Thyroid gland (tissue), 4 donors: Measurements from ENCODE around the gene RAB9B.

Experiments
- POLR2A ChIP-seq, 2 donors: fragments of 450-650 bp; IDR thresholded peaks; one replicate each; pipeline ENCODE4 v1.6.1; 2017; ENCODE audit warnings: antibody characterized with exemption in 2 of 2, mild to moderate bottlenecking in 2 of 2, moderate library complexity in 1 of 2
- TF ChIP-seq, protein P1 (sequence below), 6 experiments: fragments of 200-600 bp in 3 of 6; fragments of 450-650 bp in 3 of 6; sonication (generic) in 3 of 6; IDR thresholded peaks; one replicate each; pipeline ENCODE4 v1.5.1; 2016 to 2019; ENCODE audit warnings: antibody characterized with exemption in 6 of 6, mild to moderate bottlenecking in 2 of 6, inconsistent platforms in 1 of 6, moderate library complexity in 1 of 6

DNA sequence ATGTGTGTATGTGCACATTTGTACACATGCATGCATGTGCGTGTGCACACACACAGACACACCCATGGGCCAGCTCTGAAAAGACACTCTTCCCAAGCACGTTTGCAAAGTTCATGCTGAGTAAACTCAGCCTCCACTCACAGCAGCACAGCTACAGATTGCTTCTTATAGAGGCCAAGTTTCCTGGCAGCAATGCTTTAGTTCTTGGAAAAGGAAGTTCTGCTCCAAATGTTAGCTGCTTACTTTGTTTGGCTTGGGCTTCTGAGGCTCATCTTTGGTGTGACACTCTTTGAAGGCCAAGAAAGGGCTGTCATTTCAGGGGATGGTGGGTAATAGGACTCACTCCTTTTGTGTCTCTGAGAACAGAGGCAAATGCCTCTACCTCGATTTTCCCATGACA lies 48.9 kb downstream of the RAB9B start:
- TF ChIP-seq POLR2A (IDR thresholded peaks at IDR 0.05), result no peak
- TF ChIP-seq, protein P1, sequence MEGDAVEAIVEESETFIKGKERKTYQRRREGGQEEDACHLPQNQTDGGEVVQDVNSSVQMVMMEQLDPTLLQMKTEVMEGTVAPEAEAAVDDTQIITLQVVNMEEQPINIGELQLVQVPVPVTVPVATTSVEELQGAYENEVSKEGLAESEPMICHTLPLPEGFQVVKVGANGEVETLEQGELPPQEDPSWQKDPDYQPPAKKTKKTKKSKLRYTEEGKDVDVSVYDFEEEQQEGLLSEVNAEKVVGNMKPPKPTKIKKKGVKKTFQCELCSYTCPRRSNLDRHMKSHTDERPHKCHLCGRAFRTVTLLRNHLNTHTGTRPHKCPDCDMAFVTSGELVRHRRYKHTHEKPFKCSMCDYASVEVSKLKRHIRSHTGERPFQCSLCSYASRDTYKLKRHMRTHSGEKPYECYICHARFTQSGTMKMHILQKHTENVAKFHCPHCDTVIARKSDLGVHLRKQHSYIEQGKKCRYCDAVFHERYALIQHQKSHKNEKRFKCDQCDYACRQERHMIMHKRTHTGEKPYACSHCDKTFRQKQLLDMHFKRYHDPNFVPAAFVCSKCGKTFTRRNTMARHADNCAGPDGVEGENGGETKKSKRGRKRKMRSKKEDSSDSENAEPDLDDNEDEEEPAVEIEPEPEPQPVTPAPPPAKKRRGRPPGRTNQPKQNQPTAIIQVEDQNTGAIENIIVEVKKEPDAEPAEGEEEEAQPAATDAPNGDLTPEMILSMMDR (IDR thresholded peaks at IDR 0.05), result no peak
